ENCODE data around the gene RAB12.
"Not testable (repeated sequence)": the region's sequence is repeated elsewhere in the genome, so short reads cannot be mapped to it uniquely, and the experiment has no call there.

The RAB12 gene

GRCh38 chr18:8620845-8621244, 11.6 kb downstream of the RAB12 start:
- Mint-ChIP-seq H3K27me3 (ENCODE audit: low read depth) (no peaks in the 10 kb centered on the region), H3K4me3 (no peak overlapping the region), H3K36me3 (ENCODE audit: low read depth) (peaks cover 46% of the 10 kb centered on the region), H3K9me3 (peaks cover 9% of the 10 kb centered on the region), H3K4me1 (ENCODE audit: low read depth) (peaks cover 29% of the 10 kb centered on the region), H3K27ac (peak overlapping the region; percentile 0)
- DNase-seq (ENCODE audit: low spot score) = no peak

- H3K27me3 Mint-ChIP-seq (ENCODE audit: low read depth); H3K9me3 Mint-ChIP-seq; DNase-seq (ENCODE audit: low spot score): not testable (repeated sequence)
- peaks cover 26% of the 10 kb centered on the region for H3K4me1 Mint-ChIP-seq (ENCODE audit: low read depth)
- peak overlapping the region; percentile 29 for H3K27ac Mint-ChIP-seq
- peaks cover 57% of the 10 kb centered on the region for H3K36me3 Mint-ChIP-seq (ENCODE audit: low read depth)
- H3K4me3 Mint-ChIP-seq = peak overlapping the region; percentile 11
These were observed 13.4 kb downstream of the RAB12 start for GRCh38 chr18:8622625-8623024.

- H3K9me3 Mint-ChIP-seq = peaks cover 9% of the 10 kb centered on the region
- no peak for DNase-seq (ENCODE audit: low spot score)
- peaks cover 26% of the 10 kb centered on the region for H3K4me1 Mint-ChIP-seq (ENCODE audit: low read depth)
- peaks cover 53% of the 10 kb centered on the region for H3K36me3 Mint-ChIP-seq (ENCODE audit: low read depth)
- H3K27me3 Mint-ChIP-seq (ENCODE audit: low read depth) = no peaks in the 10 kb centered on the region
- peak overlapping the region; percentile 71 for H3K27ac Mint-ChIP-seq
- H3K4me3 Mint-ChIP-seq = peak overlapping the region; percentile 65
These were observed 14.4 kb downstream of the RAB12 start for GRCh38 chr18:8623549-8624106.

- no peak for DNase-seq (ENCODE audit: low spot score)
- Mint-ChIP-seq H3K9me3 (peaks cover 9% of the 10 kb centered on the region), H3K4me3 (no peak overlapping the region), H3K27ac (peak overlapping the region; percentile 24), H3K36me3 (ENCODE audit: low read depth) (peaks cover 57% of the 10 kb centered on the region), H3K27me3 (ENCODE audit: low read depth) (no peaks in the 10 kb centered on the region), H3K4me1 (ENCODE audit: low read depth) (peaks cover 24% of the 10 kb centered on the region)
These were observed 16.3 kb downstream of the RAB12 start for GRCh38 chr18:8625461-8626092.

- H3K4me3 Mint-ChIP-seq = no peak overlapping the region
- peaks cover 18% of the 10 kb centered on the region for H3K4me1 Mint-ChIP-seq (ENCODE audit: low read depth)
- peaks cover 9% of the 10 kb centered on the region for H3K9me3 Mint-ChIP-seq
- H3K27me3 Mint-ChIP-seq (ENCODE audit: low read depth) = no peaks in the 10 kb centered on the region
- no peak for DNase-seq (ENCODE audit: low spot score)
- H3K27ac Mint-ChIP-seq = no peak overlapping the region
- H3K36me3 Mint-ChIP-seq (ENCODE audit: low read depth) = peaks cover 50% of the 10 kb centered on the region
These were observed 17.3 kb downstream of the RAB12 start for GRCh38 chr18:8626414-8627106.

GRCh38 chr18:8627107-8627472, 17.9 kb downstream of the RAB12 start:
- no peak overlapping the region for H3K27ac Mint-ChIP-seq
- peaks cover 18% of the 10 kb centered on the region for H3K4me1 Mint-ChIP-seq (ENCODE audit: low read depth)

GRCh38 chr18:8627540-8627939, 18.3 kb downstream of the RAB12 start:
- Mint-ChIP-seq H3K9me3 (no peaks in the 10 kb centered on the region), H3K27ac (no peak overlapping the region), H3K4me1 (ENCODE audit: low read depth) (peaks cover 14% of the 10 kb centered on the region), H3K36me3 (ENCODE audit: low read depth) (peaks cover 42% of the 10 kb centered on the region), H3K4me3 (no peak overlapping the region), H3K27me3 (ENCODE audit: low read depth) (no peaks in the 10 kb centered on the region)
- DNase-seq (ENCODE audit: low spot score) = no peak

More at GRCh38 chr18:8627107-8627472, 17.9 kb downstream of the RAB12 start:
- no peak for DNase-seq (ENCODE audit: low spot score)
- Mint-ChIP-seq H3K27me3 (ENCODE audit: low read depth) (no peaks in the 10 kb centered on the region), H3K36me3 (ENCODE audit: low read depth) (peaks cover 45% of the 10 kb centered on the region), H3K9me3 (peaks cover 4% of the 10 kb centered on the region), H3K4me3 (no peak overlapping the region)

- Mint-ChIP-seq H3K27ac (no peak overlapping the region), H3K4me3 (no peak overlapping the region), H3K4me1 (ENCODE audit: low read depth) (peaks cover 5% of the 10 kb centered on the region), H3K9me3 (no peaks in the 10 kb centered on the region), H3K27me3 (ENCODE audit: low read depth) (no peaks in the 10 kb centered on the region), H3K36me3 (ENCODE audit: low read depth) (peaks cover 40% of the 10 kb centered on the region)
- no peak for DNase-seq (ENCODE audit: low spot score)
These were observed 20.4 kb downstream of the RAB12 start for GRCh38 chr18:8629602-8630001.

GRCh38 chr18:8630546-8630945, 21.3 kb downstream of the RAB12 start:
- Mint-ChIP-seq H3K27me3 (ENCODE audit: low read depth) (no peaks in the 10 kb centered on the region), H3K4me1 (ENCODE audit: low read depth) (peaks cover 3% of the 10 kb centered on the region), H3K27ac (no peak overlapping the region), H3K9me3 (no peaks in the 10 kb centered on the region), H3K4me3 (no peak overlapping the region), H3K36me3 (ENCODE audit: low read depth) (peaks cover 40% of the 10 kb centered on the region)
- DNase-seq (ENCODE audit: low spot score) = no peak

GRCh38 chr18:8631265-8631664, 22.0 kb downstream of the RAB12 start:
- Mint-ChIP-seq H3K4me3 (no peak overlapping the region), H3K36me3 (ENCODE audit: low read depth) (peaks cover 36% of the 10 kb centered on the region), H3K27ac (no peak overlapping the region), H3K4me1 (ENCODE audit: low read depth) (peaks cover 3% of the 10 kb centered on the region), H3K27me3 (ENCODE audit: low read depth) (no peaks in the 10 kb centered on the region), H3K9me3 (no peaks in the 10 kb centered on the region)
- no peak for DNase-seq (ENCODE audit: low spot score)

- no peaks in the 10 kb centered on the region for H3K27me3 Mint-ChIP-seq (ENCODE audit: low read depth)
- DNase-seq (ENCODE audit: low spot score) = no peak
- no peak overlapping the region for H3K27ac Mint-ChIP-seq
- H3K4me3 Mint-ChIP-seq = no peak overlapping the region
- H3K4me1 Mint-ChIP-seq (ENCODE audit: low read depth) = peaks cover 3% of the 10 kb centered on the region
- H3K9me3 Mint-ChIP-seq = no peaks in the 10 kb centered on the region
- peaks cover 28% of the 10 kb centered on the region for H3K36me3 Mint-ChIP-seq (ENCODE audit: low read depth)
These were observed 23.1 kb downstream of the RAB12 start for GRCh38 chr18:8632386-8632785.

GRCh38 chr18:8634508-8634907, 25.3 kb downstream of the RAB12 start:
- Mint-ChIP-seq H3K9me3 (no peaks in the 10 kb centered on the region), H3K4me1 (ENCODE audit: low read depth) (peaks cover 3% of the 10 kb centered on the region), H3K4me3 (no peak overlapping the region), H3K27ac (no peak overlapping the region), H3K36me3 (ENCODE audit: low read depth) (peaks cover 38% of the 10 kb centered on the region), H3K27me3 (ENCODE audit: low read depth) (no peaks in the 10 kb centered on the region)
- no peak for DNase-seq (ENCODE audit: low spot score)

GRCh38 chr18:8635087-8635486, 25.9 kb downstream of the RAB12 start:
- no peak for DNase-seq (ENCODE audit: low spot score)
- Mint-ChIP-seq H3K9me3 (no peaks in the 10 kb centered on the region), H3K36me3 (ENCODE audit: low read depth) (peaks cover 40% of the 10 kb centered on the region), H3K27ac (no peak overlapping the region), H3K4me3 (no peak overlapping the region), H3K27me3 (ENCODE audit: low read depth) (no peaks in the 10 kb centered on the region), H3K4me1 (ENCODE audit: low read depth) (peaks cover 3% of the 10 kb centered on the region)

GRCh38 chr18:8639762-8640161, 30.5 kb downstream of the RAB12 start:
- no peaks in the 10 kb centered on the region for H3K4me1 Mint-ChIP-seq (ENCODE audit: low read depth)
- H3K36me3 Mint-ChIP-seq (ENCODE audit: low read depth) = peaks cover 35% of the 10 kb centered on the region
- no peaks in the 10 kb centered on the region for H3K27me3 Mint-ChIP-seq (ENCODE audit: low read depth)
- H3K4me3 Mint-ChIP-seq = no peak overlapping the region
- DNase-seq (ENCODE audit: low spot score) = no peak
- H3K9me3 Mint-ChIP-seq = no peaks in the 10 kb centered on the region
- no peak overlapping the region for H3K27ac Mint-ChIP-seq
